ENCODE data around the gene AKT3.
A peak's percentile ranks its signal among the peaks of the same experiment; 100 is the strongest.
"Not testable (repeated sequence)": the region's sequence is repeated elsewhere in the genome, so short reads cannot be mapped to it uniquely, and the experiment has no call there.

AKT3 gene

DNA sequence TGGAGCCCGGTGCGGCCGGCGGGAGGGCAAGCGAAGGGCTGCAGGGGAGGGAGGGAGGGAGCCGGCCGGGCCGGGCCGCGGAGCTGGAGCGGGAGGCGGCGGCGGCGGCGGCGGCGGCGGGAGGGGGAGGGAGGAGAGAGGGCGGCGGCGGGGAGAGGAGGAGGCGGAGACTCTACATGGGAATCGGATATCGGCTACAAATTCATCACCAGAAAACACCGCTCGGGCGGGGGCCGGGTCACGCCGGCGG lies at the start of gene AKT3:
Gene AKT3 (minus strand): TSS at position 42 of the 250 bp plus-strand sequence. CDS start 7,073 bp downstream, outside the sequence.
- no peak for DNase-seq (ENCODE audit: low read depth in 2 of 2)

DNA sequence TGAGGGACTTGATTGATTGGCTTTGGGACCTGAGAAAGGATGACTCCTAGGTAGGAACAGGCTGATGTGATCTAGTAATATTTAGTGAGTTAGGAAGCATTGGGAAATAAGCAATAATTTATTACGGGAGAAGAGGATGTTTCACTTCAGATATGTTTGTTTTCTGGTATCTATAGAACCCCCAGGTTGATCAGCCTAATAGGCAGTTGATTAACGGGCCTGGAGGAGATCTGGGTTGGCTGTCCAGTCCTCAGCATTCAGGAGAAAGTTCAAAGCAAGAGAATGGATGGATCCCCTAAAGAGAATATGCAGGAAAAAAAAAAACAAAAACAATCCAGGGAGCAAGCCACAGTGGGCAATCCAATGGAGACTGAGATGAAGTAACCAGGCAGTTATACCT lies 48.2 kb upstream of the AKT3 start:
- no peak for DNase-seq (ENCODE audit: low read depth in 2 of 2)

DNA sequence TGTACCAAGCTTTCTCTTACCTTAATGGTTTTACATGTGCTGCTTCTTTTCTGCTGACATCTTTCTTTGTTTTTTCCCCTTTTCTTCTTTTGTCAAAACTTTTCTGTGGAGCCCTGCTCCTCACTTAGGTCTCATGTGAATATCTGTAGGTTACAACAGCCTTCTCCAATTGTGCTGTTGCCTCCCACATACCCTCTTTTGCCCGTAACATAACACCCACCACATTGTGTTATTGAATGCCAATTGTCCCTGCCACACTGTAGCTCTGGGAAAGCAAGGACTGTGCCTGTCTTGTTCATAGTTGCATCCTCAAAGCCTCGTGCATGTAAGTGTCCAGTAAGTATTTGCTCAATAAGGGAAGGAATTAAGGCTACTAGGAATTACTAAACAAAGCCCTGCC lies 46.3 kb upstream of the AKT3 start:
- DNase-seq (ENCODE audit: low read depth in 2 of 2), result no peak

DNA sequence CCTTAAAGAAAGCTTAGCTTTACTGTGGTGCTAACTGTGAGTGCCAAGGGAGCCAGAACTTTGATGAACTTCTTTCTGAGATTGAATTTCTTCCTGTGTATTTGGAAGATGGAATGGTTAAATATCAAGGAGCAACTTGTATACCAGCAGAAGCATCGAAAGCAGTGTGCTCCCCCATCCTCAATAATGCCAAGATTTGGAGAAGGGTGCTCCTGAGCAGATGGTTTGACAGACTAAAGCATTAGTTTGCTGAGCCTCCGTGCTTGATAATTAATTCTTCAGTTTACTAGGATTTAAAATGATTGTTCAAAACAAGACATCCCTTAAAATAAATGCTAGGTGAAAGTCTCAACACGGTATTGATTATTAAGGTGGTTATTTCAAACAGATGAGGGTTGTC lies 42.4 kb upstream of the AKT3 start:
- no peak for DNase-seq (ENCODE audit: low read depth in 2 of 2)

DNA sequence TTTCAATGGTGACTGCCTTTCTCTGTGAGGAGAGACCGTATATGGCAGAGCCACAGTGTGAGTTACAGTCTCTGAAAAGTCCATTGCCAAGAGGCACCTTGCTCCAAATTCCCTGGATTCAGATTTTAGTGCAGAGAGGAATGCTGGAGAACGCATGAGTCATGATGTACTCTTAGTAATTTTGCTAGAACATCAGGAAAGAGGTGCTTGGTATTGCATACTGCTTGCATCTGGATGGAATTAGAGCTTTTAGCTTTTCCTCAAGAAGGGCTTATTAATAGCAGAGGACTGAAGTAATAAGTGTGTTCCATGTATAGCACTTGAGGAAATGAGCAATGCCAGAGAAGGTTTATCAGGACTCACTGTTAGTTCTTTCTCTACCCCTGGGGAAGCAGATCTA lies 40.5 kb upstream of the AKT3 start:
- DNase-seq (ENCODE audit: low read depth in 2 of 2), result no peak

- DNase-seq (ENCODE audit: low read depth in 2 of 2), result no peak
Measured at GRCh38 chr1:243885806-243886205, 35.8 kb upstream of the AKT3 start.

GRCh38 chr1:243884603-243885002 lies 34.6 kb upstream of the AKT3 start:
- DNase-seq (ENCODE audit: low read depth in 2 of 2), result no peak

DNA sequence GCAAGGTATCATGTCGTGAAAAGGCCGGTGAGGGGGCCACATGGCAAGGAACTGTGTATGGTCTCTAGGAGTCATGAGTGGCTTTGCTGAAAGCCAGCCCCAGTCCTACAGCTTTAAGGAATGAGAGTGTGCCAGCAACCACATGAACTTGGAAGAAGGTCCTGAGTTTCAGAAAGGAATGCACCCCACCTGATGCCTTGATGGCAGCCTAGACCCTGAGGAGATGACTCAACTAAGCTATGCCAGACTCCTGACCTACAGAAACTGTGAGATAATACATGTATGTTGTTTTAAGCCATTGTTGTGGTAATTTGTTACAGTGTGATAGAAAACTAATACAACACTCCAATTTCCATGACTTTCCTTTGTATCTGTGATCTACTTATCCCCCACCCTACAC lies 33.5 kb upstream of the AKT3 start:
- DNase-seq (ENCODE audit: low read depth in 2 of 2), result no peak

DNA sequence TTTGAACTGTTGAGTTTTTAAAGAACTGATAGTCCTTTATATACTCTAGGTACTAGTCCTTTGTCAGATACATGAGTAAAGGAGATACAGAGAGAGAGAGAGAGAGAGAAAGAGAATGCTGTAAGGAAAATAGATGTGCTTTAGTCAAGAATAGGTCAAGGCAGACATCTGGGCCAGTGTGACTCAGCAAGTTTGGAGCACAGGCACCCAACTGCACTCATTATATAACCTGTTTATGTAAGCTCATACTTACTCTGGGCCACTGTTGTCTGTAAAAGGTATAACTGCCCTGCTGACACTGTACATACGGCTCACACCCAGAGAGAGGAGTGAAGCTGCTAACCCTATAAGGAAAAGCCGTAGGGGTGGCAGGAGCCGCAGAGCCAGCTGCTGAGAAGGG lies 32.2 kb upstream of the AKT3 start:
- no peak for DNase-seq (ENCODE audit: low read depth in 2 of 2)

DNA sequence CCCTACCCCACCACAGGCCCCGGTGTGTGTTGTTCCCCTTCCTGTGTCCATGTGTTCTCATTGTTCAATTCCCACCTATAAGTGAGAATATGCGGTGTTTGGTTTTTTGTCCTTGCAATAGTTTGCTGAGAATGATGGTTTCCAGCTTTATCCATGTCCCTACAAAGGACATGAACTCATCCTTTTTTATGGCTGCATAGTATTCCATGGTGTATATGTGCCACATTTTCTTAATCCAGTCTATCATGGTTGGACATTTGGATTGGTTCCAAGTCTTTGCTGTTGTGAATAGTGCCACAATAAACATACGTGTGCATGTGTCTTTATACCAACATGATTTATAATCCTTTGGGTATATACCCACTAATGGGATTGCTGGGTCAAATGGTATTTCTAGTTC lies 27.0 kb upstream of the AKT3 start:
- DNase-seq (ENCODE audit: low read depth in 2 of 2), result not testable (repeated sequence)

GRCh38 chr1:243855616-243856318 lies 5.7 kb upstream of the AKT3 start:
- no peak for DNase-seq (ENCODE audit: low read depth in 2 of 2)

GRCh38 chr1:243851765-243852164 lies 1.7 kb upstream of the AKT3 start:
- no peak for DNase-seq (ENCODE audit: low read depth in 2 of 2)

GRCh38 chr1:243851257-243851756 lies 1.3 kb upstream of the AKT3 start:
- no peak for DNase-seq (ENCODE audit: low read depth in 2 of 2)

- peak; percentile 66 to 82 for DNase-seq (ENCODE audit: low read depth in 2 of 2)
Measured at GRCh38 chr1:243850452-243851256, 611 bp upstream of the AKT3 start.

DNA sequence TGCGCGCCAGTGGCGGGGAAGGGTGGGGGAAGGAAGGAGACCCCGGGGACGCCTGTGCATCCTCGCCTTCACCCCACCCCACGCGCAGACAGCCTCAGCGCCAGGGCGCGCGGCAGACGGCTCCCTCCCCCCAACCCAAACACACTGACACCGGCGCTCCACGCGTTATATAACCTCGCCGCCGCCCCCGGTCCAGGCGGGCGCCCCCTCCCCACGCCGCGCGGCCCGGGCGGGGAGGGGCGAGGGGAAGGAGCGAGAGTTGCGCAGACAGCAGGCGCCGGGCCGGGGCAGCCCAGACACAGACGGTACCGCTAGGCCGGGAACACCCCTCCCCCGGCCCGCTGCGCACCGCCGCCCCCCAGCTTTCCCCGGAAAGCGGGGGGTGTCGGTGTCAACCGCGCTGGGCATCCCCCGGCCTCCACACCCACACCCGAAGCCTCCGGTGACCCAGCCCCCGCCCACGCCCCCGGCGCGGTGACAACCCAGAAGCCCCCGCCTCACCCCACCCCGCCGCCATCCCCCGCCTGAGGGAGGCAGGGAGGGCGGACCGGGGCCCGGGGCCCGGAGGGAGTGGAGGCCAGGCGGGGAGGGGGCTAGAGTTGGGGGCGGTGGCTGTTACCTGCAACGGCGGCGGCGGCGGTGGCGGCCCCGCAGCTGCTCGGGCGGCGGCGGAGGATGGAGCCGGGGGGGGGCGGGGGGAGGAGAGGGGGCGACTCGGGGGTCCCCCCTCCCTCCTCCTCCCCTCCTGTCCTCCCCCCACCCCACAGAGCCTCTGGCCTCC lies 432 bp downstream of the AKT3 start:
- peak; percentile 72 to 87 for DNase-seq (ENCODE audit: low read depth in 2 of 2)

DNA sequence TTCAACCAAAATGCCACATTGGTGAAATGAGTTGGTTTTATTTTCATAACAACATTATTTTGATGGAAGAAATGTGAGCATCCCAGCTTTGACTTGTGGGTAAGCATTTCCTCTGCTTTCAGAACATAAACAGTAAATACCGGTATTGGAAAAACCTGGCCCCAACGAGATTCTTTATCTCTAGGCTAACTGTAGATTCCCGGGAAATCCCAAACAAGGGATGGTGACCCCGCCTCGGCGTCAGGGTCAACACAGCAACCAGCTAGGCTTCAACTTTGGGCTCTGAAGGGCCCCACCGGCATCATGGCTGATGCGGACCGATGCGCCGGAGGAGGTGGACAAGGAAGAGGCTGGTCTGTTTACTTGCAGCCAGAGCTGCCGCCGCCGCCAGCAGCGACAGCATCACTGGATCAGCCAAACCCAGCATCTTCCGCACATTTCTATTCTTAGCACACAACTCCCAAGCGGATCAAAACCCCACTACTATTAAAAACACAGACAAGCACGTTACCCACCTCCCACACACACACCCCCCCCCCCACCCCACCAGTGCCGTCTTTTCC lies 1.1 kb downstream of the AKT3 start:
- peak; percentile 9 to 34 for DNase-seq (ENCODE audit: low read depth in 2 of 2)

- no peak for DNase-seq (ENCODE audit: low read depth in 2 of 2)
Measured at GRCh38 chr1:243848165-243848857, 1.7 kb downstream of the AKT3 start.

DNA sequence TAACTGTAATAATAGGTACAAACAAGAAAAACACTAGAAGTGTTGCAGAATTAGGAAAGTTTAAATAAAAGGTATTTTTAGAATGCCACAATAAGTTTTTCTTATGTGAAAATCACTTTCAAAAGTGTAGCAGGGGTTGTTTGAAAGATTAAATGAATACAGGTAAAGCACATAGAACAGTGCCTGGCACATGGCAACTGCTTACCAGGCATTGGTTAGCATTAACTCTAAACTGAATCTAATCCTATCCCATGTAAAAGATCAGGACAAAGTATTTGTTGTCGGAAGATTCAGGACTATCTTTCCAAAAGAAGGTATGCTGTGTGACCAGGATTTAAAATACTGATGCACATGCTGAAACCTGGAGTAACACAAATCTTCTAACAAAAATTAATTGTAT lies 3.3 kb downstream of the AKT3 start:
- DNase-seq (ENCODE audit: low read depth in 2 of 2), result no peak

DNA sequence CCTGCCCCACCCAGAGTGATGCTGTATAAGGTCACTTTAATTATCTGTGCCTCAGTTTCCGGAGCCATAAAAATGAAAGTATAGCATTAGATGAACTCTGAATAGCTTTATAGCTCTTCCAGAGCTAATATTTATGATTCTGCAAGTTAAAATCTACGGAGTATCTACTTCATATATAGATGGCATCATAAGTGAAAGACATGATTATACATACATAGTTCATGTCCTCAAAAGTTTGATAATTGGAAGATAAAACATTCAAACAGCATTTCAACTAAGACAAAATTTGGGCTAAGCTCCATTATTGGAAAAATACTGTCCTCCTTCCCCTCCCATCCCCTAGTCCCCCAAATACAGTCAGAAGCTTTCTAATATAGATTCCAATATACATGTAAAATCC lies 4.2 kb downstream of the AKT3 start:
- DNase-seq (ENCODE audit: low read depth in 2 of 2), result no peak

DNA sequence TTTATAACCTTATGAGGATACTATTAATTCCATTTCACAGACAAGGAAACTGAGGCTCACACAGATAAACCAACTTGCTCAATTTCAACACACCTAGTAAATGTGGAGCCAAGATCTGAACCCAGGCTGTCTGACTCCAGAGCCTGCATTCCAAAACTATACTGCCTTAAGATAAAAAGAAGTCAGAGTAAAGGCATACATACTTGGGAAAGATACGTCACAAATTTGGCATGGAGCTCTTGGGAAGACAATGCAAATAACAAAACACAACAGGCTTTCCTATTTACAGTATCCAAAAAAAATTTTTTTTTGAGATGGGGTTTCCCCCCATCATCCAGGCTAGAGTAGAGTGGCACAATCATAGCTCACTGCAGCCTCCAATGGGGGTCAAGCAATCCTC lies 5.9 kb downstream of the AKT3 start:
- DNase-seq (ENCODE audit: low read depth in 2 of 2), result no peak

DNA sequence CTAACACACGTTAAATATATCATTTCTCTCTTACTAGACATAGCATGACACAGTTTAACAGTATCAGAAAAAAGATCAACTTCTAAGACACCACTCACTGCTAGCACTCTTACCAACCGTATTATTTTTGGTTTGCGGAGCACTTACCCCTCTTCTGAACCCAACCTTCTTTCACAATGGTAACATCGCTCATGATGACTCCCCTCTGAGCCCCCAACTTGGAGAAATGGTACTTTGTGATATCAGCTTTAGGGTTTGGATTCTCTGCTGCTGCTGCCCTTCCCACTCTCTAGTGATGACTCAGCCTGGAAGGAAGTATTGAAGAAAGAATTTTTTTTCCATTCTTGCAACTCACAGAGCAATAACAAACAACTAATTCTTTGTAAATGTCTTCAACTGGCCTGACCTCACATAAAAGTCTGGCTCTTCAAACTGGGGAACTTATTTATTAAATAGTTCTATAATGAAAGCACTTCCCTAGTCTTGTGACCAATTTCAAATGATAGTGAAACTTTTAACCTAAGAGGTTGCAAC lies 7.0 kb downstream of the AKT3 start:
- peak; percentile 8 to 10 for DNase-seq (ENCODE audit: low read depth in 2 of 2)
